NCI-H1048 (cell line): ENCODE data around the gene EGFR.

Experiments used
- DNase-seq: peaks from one replicate; lab custom pipeline; 2025; lab: John Stamatoyannopoulos, UW

Gene EGFR

GRCh38 chr7:55063061-55063460 is 44.2 kb downstream of the EGFR start:
- no peak for DNase-seq

DNA sequence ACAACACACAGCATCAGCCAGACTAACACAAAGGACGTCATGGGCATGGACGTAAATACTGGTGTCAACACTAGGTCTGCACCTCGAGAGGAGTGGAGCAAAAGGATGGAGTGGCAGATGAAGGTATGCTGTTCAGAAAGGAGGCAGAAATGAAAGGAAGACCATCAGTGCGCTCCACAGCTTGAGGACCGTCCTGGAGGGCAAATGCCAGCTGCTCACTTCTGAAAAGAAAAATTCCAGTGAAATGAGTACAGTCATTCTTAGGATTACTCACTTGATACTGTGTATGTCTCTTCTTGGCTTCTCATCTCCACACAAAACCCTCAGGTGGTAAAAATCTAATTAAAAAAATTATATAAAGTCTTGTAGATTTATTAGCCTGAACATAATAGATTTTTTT is 44.8 kb downstream of the EGFR start:
- DNase-seq: no peak

- DNase-seq: no peak
Observed at GRCh38 chr7:55065079-55065478, 46.3 kb downstream of the EGFR start.

GRCh38 chr7:55065511-55066229 is 46.9 kb downstream of the EGFR start:
- DNase-seq: no peak

GRCh38 chr7:55066524-55066923 is 47.7 kb downstream of the EGFR start:
- no peak for DNase-seq

DNA sequence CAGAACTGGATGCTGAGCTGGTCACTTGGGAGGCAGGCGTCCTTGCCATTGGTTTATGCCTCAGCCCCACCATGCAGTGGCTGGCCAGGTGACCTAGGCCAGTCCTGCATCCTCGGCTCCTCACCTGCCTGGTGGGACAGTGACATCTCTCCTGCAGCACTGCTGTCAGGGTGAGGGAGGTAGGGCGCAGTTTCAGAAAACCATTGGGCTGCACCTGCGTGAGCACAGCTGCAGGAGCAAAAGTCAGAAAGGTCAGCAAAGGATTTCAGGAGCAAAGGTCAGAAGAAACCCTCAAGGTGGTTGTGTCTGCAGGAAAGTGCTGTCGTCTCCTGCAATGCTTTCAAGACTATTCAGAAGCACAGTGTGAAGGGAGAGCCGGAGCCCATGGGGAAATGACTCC is 48.1 kb downstream of the EGFR start:
- no peak for DNase-seq

DNA sequence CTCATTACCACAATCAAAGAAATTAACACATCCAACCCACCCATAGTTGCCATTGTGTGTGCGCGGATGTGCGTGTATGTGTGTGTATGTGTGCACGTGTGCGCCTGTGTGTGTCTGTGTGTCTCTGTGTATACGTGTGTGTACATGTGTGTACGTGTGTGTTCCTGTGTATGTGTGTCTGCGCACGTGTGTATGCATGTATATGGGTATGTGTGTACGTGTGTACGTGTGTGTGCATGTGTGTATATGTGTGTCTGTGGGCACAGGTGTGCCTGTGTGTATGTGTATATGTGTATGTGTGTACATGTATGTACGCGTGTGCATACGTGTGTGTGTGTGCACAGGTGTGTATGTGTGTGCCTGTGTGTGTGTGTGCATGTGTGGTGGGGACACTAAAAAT is 48.9 kb downstream of the EGFR start:
- no peak for DNase-seq

GRCh38 chr7:55069271-55069792 is 50.5 kb downstream of the EGFR start:
- no peak for DNase-seq

DNA sequence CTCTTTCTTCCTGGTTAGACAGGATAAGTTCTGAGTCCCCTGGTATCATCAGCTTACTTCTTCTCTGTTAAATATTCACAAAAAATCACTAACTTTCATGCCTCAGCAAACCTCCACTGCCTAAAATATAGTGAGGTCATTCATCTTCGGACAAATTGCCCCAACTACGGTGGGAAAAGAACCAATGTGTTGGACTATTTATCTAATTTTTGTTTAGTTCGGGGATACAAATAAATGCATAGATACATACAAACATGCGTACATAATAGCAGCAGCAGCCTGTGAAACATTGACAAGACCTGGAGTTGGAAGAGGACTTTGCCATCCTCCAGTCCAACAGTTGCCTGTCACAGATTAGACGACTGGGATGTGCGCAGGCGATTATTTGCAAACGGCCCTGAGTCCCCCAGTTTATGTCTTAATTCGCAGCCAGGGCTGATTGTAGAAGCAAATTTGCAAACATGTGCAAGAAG is 51.5 kb downstream of the EGFR start:
- DNase-seq: no peak

DNA sequence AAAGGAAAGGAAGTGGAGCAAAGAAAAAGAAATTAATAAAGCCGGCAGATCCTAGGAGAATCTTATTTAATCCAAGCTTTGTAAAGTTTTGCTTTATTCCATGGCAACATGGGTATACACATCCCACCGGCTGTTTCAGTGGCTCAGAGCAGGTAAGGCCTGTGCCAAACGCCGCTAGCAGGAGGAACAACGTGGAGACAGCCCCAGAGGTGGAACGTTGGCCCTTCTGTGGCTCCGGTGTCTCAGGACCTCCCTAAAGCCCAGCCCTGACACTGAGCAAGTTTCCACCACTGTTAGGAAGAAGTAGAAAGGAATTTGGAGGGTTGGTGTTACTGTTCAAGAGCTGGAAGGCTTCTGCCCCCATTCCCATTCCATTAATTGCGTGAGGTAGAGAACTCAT is 52.0 kb downstream of the EGFR start:
- no peak for DNase-seq

GRCh38 chr7:55071411-55072175 is 52.8 kb downstream of the EGFR start:
- no peak for DNase-seq

DNA sequence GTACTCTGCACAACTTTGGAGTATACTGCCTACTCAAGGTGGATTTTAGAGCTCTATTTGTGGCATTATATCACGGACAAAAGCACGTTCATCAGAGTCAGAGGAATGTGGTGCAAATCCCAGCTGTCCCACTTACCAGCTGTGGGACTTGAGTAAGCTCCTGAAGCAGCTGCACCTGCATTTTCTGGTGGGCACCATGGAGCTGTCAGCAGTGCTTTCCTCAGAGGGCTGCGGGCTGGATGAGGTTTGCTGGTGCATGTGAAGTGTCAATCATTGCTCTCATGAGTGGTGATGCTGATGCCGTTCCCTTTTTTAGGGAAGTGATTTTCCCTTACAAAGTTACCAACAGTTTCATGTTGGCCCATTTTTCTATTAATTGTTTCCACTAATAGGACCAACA is 53.4 kb downstream of the EGFR start:
- DNase-seq: no peak

DNA sequence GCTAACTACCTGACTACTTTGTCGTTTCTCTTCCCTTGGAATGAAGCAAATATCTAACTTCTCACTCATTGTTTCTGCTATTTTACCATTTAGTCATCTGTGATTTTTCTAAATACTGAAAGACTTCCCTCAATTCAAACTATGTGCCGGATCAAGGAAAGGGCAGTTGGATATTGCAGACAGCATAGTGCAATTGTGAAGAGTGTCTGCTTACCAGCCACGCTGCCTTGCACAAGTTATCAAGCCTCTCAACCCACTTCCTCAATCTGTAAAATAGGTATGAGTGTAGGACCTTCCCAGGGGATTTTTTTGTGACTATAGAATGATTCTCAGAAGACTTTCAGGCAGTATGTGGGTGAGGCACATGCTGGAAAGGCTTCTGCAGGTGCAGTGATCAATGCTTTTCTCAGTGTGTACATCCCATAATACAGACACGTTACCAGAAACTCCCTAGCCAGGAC is 54.3 kb downstream of the EGFR start:
- DNase-seq: no peak

DNA sequence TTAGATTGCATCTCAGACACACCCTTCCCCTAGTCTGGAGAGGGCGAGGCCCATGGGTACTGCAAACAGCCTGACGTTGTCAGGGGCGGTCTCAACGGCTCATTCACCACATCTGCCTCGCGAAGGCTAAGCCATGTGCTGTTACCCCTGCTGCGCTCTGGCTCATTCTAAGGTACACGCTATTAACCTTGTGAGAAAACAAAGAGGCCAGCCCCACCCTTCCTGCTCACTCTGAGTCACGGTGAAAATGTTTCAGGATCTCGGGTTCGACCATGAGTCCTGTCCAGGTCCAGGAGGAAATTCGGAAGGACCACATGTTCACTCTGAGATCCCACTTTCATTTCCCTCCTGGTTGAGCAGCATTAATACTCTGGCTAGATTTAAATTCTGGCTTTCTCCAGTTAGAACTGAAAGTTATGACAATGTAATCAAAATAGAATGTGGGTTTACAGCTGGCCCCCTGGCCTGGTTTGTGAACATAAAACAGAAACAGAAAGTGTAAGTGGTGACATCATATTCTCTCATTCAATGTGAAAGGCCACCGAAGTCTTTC is 55.2 kb downstream of the EGFR start:
- peak; percentile 13 for DNase-seq

DNA sequence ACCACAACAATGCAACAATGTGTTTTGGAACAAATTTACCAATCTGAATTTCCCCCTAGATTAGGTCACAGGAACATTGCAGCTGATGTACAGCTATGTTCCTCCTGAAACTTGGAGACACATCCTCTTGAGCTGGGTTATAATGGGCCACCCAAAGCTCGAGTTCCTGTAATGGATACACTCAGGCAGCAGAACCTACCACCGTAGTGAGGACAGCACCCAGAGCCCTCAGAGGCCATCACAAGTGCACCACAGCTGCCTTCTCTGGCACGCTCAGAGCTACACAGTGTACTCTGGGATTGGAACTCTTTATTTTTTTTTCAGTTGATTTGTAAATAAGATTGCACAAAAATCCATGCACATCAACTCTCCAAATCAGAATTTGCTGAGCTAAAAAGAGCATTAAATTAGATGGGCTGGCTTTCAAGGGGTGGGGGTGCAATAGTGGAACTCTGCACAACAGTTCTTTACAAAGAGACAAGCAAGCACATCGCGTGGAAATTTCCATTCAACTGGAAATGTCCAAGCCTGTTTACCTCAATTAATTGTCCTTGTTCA is 56.7 kb downstream of the EGFR start:
- no peak for DNase-seq

DNA sequence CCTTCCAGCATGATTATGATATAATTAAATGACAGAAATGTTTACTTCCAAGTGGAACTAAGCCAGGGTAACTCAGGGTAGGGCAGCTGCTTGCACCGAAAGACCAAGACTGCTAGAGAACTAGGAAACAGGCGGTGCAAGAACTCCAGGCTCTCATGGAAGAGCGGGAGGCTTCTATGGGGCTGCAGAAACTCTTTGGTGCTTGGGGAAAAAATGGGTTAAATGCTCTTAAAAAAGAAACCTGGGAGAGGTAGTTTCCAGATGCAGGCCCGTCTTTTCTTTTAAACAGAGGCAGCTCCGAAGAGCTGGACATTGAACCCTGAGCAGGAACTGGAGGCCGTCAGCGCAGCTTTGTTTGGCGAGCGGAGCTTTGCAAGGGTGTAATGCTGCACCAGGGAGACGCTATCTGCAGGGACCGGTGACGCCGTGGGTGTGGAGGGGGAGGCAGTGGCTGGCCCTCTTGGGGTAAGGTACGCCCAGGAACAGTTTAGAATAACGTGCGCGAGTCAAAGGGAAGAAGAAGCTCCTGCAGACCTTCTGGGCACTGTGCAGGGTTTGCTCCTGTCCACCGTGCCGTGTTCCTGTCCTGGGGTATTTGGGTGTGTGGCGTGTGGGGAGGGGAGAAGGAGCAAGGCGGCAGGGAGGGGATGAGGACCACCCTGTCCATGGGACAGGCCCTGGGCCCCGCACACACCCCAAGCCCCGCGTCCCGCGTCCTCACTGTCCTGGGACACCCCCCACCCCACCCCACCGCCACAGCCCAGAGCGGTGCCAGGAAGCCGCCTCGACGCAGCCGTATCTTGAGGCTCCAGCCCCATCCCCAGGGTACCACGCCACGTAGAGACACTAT is 59.0 kb downstream of the EGFR start:
- DNase-seq: no peak

- DNase-seq: no peak
Observed at GRCh38 chr7:55078465-55079372, 59.9 kb downstream of the EGFR start.

DNA sequence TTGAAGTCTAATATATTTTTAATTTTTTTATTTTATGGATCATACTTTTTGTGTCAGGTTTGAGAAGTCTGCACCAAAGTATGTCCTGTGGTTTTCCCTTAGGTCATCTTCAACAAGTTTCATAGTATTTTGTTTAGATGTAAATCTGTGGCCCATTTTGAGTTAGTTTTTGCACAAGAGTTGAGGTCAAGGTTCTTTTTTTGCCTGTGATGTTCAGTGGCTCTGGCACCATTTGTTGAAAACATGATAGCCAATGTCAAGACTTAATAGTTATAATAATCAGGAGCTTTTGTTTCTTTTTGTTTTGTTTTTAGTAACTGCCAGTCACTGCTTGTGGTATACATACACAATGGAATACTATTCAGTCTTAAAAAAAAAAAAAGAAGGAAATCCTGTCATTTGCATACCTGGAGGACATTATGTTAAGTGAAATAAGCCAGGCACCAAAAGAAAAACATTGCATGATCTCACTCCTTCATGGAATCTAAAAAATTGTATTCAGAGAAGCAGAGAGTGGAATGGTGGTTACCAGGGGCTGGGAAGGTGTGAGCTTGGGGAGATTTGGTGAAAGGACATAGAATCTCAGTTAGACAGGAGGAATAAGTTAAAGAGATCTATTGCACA is 61.3 kb downstream of the EGFR start:
- peak; percentile 25 for DNase-seq

- peak; percentile 17 for DNase-seq
Observed at GRCh38 chr7:55081068-55081467, 62.3 kb downstream of the EGFR start.
